Activated CD4-positive, CD25-positive, alpha-beta regulatory T cell treated with anti-CD3 and anti-CD28 coated beads, Interleukin-2, amount 50 U/mL, for 72 hours (primary cell): ENCODE measurements around the gene SMARCE1.
A peak's percentile ranks its signal among the peaks of the same experiment; 100 is the strongest.

Source experiments
- DNase-seq: peaks from one replicate; pipeline ENCODE4 v3.0.0; 2021

SMARCE1 gene

DNA sequence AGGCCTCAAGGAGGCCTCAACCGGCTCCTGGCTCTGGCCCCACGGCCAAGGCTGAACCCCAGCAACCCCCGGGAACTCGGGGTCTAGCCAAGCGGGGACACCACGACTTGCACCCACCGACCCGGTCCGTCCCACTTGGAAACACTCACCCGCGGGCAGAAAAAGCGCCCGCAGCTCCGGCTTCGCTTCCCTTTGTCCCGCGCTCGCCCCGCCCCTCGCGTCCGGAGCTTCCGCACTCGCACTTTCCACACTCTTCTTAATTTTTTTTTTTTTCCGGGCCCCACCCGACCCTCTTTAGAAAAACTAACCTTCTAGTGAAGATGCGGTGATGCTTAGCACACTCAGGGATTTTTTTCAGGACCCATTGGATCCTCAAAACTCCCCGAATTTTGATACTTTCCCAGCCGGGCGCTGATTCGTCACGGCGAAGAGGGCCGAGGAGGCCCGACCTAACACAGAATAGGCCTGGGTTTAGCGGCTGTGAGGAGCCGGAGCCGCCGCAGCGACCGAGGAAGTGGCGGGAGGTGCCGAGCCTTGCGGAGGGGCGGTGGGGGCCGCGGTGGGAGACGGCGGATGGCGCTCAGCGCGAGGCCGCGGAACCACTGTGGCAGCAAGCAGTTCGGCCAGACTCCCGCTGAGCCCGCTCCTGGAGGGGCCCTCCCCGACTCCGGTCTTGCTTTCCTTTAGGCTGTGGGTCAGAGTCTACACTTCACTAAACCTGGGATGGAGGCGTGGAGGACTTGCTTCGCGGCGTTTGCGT, at the start of gene SMARCE1:
SMARCE1 (minus strand) TSS at position 195 of the 760 bp plus-strand sequence. CDS start 2,016 bp downstream, outside the sequence.
- peak; percentile 77 for DNase-seq

DNA sequence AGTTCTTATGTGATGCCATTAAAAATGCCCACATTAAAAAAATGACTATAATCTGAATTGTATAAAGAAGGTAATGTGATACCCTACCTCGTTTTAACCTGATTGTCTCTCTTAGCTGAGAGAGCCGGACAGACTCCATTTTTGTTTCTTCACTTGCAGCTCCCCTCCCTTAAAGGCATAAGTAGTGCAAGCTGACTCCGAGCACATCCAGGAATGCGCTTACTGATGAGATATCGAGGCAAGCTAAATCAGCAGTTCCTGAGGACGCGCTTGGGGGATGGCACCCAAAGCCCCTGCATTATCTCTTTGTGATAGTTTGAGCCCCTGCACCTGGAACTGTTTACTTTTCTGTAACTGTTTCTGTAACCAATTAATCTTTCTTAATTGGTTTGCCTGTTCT, 49.7 kb upstream of the SMARCE1 start:
- no peak for DNase-seq

GRCh38 chr17:40696651-40697072, 49.0 kb upstream of the SMARCE1 start:
- no peak for DNase-seq

DNA sequence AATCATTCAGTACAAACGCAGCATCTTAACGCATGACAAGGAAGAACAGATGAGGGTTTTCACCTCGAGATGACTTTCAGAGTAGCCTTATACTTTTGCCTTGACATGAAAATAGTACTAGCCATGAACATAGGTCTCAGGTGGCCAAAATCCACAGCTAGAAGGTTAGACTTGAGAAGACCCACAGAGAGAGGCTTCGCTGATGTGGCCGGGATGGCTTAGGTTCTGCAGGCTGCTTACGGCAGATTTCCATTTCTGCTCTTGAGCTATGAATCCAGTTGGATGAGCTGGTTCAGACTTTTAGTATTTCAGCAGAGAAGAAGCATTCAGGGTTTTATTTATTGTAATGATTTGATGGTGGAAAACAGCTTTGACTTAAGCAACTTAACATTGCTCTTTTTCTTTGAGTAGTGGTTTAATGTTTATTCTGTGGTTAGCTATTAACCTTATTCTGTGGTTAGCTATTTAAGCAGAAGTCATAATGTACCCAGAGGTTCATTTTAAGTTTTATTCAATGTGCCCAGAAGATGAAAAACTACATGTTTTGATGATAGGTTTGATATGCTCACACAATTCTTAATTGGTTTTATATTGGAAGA, 48.4 kb upstream of the SMARCE1 start:
- DNase-seq = no peak

DNA sequence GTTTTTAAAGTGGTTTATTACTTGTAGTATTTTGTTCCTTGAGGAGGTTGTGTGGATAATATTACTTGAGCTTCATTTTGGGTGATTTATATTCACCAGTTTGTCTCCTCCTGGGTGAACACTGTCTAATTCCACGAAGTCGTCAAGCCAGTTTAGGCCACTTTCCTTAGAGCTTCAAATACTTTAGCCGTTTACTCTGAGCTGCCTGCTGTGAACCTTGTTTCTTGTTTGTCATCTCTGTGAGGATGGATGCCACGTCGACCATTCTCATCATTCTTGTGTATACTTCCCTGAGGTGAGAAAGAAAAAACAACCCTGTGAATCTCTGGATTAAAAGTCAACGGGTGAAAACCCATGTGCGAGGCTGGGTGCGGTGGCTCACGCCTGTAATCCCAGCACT, 47.0 kb upstream of the SMARCE1 start:
- DNase-seq = no peak

GRCh38 chr17:40687106-40687505, 39.5 kb upstream of the SMARCE1 start:
- DNase-seq = no peak

DNA sequence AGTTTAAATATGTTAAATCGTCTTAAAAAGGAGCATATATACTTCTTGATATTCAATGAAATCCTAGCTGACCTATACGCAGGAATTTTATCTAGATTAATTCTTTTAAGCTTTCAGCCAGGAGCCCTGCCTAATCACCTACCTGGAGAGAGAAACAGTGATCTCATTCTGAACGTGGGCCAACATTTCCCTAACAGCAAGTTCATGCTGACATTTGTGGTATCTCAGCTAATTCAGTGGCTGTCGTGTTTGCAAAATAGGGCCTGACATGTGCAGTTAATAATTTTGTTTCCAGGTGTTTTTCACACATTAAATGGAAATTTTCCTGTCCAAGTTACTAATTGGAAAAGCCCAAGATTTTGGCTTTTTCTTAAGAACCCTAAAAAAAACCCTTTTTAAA, 38.6 kb upstream of the SMARCE1 start:
- DNase-seq = no peak

GRCh38 chr17:40680998-40681397, 33.4 kb upstream of the SMARCE1 start:
- no peak for DNase-seq

GRCh38 chr17:40679523-40679907, 31.9 kb upstream of the SMARCE1 start:
- no peak for DNase-seq

GRCh38 chr17:40678902-40679522, 31.4 kb upstream of the SMARCE1 start:
- no peak for DNase-seq

- DNase-seq = no peak
These were observed 28.3 kb upstream of the SMARCE1 start for GRCh38 chr17:40675905-40676304.

DNA sequence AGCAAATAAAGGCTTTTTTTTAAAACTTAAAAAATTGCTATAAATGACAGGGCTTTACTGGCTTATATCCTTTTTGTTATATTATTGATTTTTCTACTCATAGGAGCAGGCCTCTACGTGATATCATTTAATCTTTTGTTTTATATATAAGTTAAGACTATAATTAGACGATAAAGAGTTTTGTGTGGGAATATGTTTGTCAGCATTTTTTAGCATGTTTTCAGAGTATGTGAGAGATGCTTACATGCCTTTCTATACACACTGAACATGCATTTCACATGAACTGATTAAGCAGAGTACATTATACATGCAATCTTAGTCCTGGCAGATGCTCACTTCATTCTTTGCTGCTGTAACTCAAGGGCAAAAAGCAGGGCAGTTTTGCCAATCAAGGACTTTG, 25.0 kb upstream of the SMARCE1 start:
- DNase-seq = no peak

GRCh38 chr17:40671282-40671681, 23.7 kb upstream of the SMARCE1 start:
- DNase-seq = no peak

DNA sequence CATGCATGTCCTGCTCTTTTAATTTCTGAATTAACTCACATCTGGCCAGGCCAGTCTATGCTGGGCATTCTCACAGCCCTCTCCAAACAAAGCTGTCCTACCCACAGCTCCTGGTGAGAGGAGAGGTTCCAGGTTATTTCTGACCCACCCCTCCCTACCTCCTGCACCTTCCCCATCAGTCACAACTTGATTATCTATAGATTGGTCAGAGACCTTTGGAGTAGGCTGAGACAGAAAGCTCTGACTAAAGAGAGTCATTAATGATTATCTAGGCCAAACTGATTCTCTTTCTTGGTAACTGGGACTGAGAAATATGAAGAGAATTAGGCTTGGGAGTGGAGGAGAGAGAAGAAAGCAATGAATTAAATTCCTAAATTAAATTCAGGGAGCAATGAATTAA, 18.7 kb upstream of the SMARCE1 start:
- no peak for DNase-seq

DNA sequence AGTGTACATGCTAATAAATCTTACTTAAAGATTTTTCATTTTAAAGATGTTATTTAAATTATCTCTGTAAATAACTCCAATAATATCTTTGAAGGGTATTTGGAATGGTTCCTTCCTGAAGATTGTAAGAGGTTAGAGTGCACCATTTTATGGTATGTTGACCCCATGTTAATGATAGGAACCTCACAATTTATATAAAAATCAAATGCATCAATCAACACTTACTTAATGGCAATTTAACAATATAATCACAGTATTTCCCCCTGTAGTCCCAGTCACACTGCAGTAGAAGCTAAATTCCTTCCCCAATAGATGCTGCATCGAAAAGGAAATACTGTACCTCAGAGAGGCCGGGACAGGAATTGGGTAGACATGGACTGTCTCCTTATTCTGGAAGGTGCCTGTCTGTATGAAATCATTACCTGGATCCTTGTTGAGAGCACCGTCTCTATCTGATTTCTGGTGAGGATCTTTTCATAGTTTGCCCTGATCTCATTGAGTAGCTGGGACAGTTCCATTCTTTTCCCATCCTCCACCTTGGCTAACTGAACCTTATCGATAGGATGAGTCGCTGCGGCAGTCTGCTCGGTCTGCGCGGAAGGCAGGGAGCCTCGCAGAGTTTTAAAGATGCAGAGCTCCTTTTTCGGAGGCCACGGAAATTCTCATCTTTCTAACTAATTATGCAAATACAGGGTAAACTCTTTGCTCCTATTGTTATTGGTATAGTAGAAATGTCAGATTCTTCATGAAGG, 17.1 kb upstream of the SMARCE1 start, which contains the start of gene KRT222:
KRT222 (minus strand) TSS at position 596 of the 752 bp plus-strand sequence; CDS start at position 518, 78 bp downstream.
- DNase-seq = no peak

- DNase-seq = no peak
These were observed 15.6 kb upstream of the SMARCE1 start for GRCh38 chr17:40663252-40663651.

DNA sequence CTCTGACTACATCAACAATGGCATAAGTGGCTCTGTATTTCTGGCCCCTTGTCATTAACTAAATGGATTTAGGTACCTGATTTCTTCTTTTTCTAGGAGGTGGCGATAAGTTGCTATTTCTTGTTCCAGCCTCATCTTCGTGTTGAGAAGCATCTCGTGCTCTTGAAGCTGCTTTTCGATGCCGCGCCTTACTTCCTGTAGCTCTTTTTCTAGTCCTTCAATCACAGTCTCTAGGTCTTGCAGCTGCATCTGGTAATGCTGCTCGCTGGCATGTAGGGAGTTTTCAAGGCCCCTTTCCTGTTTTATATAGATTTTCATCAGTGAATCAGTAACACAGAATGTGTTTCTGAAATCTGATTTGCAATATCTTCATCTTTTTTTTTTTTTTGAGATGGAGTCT, 12.3 kb upstream of the SMARCE1 start:
- DNase-seq = no peak

- no peak for DNase-seq
These were observed 10.8 kb upstream of the SMARCE1 start for GRCh38 chr17:40658396-40658795.

- DNase-seq = no peak
These were observed 4.3 kb upstream of the SMARCE1 start for GRCh38 chr17:40651939-40652338.

DNA sequence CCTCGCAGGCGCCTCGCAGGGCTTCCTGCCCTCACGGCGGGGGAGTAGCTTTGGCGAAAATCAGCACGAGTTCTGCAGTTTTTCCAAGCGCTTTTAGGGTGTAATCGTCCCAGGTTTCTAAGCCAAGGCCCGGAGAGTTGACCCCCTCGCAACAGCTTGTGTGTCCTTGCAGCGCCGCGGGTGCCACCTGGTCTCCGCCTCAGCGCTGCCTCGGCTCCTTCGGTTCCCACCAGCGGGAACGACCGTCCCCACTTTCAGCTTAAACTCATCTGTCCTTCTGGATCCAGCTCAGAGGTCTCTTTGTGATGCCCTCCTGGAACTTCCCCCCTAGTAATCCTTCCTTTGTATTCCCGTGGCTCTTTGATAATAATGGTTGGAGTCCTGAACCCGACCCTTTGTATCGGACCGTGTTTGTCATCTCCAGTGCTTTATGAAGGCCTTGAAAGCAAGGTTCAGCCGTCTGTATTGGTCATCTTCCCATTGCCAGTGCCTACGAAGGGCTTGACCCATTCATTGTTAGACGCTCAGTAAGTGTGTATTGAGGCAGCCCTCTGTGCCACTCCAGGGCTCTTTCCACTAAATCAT, 858 bp upstream of the SMARCE1 start:
- no peak for DNase-seq

DNA sequence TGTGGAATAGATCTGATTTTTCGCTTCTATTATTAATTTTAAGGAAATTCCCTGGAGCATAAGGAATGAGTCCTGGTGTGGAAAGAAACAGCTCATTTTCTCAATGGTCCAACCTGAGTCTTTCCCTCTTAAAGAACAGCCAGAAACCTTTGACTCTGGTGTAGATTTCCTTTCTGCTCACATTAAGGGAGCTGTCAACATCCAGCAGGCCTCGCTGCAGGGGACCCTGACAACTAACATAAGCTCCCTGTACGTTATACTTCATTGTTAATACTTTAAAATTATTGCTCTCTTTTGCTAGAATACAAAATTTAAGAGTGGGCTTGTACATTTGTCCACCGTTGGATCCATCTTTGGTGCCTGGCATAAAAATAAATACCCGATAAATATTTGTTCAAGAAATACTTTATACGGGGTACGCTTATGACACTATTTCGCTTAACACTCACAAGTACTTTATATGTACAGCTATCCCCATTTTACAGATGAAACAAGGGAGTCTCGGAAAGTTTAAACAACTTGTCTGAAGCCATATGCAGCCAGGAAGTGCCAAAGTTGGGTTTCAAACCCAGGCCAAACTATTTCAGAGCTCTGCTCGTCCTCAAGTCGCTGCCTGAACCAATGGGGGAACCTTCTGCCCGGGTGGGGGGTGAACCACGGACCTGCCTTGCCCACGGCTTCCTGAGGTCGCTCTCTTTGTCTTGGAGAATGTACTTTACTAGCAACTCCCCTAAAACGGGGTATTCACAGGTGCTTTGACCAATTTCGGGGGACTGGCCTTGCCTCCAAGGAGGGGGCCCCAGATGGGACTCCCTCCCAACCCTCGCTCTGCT, 611 bp downstream of the SMARCE1 start:
- no peak for DNase-seq

GRCh38 chr17:40645943-40646342, 1.7 kb downstream of the SMARCE1 start:
- DNase-seq = no peak
